ENCODE measurements around the gene RNASE9. TPM values are rescaled to one million over a fixed set of nuclear protein-coding genes. Genes with fewer than 3 reads are reported as not detected.

RNASE9 gene
- total and polyA plus RNA-seq, 2 of the 4 experiments (the other 2 are of a cell fraction) = not detected

- Histone ChIP-seq H2AK5ac (ENCODE audit: low read depth, low read length) (no peak overlapping the region), H3K9me1 (ENCODE audit: insufficient read depth, low read length) (no peaks in the 10 kb centered on the region), H3K56ac (ENCODE audit: extremely low read depth, insufficient read depth, low read length) (no peak overlapping the region), H4K8ac (ENCODE audit: low read depth in 2 of 2, low read length in 2 of 2) (no peak overlapping the region), H4K5ac (ENCODE audit: low read depth, low read length) (no peak overlapping the region), H3K27ac (ENCODE audit: insufficient read depth, low read length) (no peak overlapping the region), H3K14ac (replicated peaks; ENCODE audit: low read depth, low read length) (no peak overlapping the region), H3K18ac (ENCODE audit: low read depth, low read length) (no peak overlapping the region), H3K9me3 (ENCODE audit: control insufficient read depth, insufficient read depth, low read length) (no peaks in the 10 kb centered on the region), H3K36me3 (ENCODE audit: control insufficient read depth, insufficient read depth, low read length) (no peaks in the 10 kb centered on the region), H4K20me1 (ENCODE audit: insufficient read depth, low read length) (no peaks in the 10 kb centered on the region), H2BK15ac (ENCODE audit: low read depth, low read length) (no peak overlapping the region), H3K4me2 (ENCODE audit: low read depth, low read length) (no peak overlapping the region), H2AFZ (replicated peaks; ENCODE audit: low read length, poor library complexity) (no peak overlapping the region), H3K79me1 (ENCODE audit: low read depth in 1 of 2, low read length in 2 of 2) (no peaks in the 10 kb centered on the region), H3K23ac (ENCODE audit: low read depth, low read length) (no peak overlapping the region), H2BK120ac (ENCODE audit: low read depth, low read length) (no peak overlapping the region), H3K4me3 (ENCODE audit: insufficient read depth, low read depth, low read length) (no peak overlapping the region), H3K9ac (ENCODE audit: low read depth, low read length) (no peak overlapping the region), H4K91ac (ENCODE audit: insufficient read depth, low read depth, low read length) (no peak overlapping the region), H3K4me1 (ENCODE audit: control insufficient read depth, insufficient read depth, low read length) (no peaks in the 10 kb centered on the region), H3K27me3 (ENCODE audit: control insufficient read depth, insufficient read depth, low read length) (no peaks in the 10 kb centered on the region), H2BK5ac (ENCODE audit: low read depth, low read length, poor library complexity, severe bottlenecking) (no peak overlapping the region), H2BK20ac (ENCODE audit: low read depth, low read length) (no peak overlapping the region), H3K4ac (ENCODE audit: low read depth, low read length) (no peak overlapping the region), H2AK9ac (replicated peaks; ENCODE audit: low read depth, low read length, poor library complexity) (no peak overlapping the region)
- DNase-seq (no peak), ATAC-seq (ENCODE audit: low read depth) (no peak)
- TF ChIP-seq MAFK (IDR thresholded peaks at IDR 0.05; ENCODE audit: low read depth, low read length) (no peak), NFE2L2 (IDR thresholded peaks at IDR 0.05; ENCODE audit: low read depth, low read length) (no peak), RAD21 (IDR thresholded peaks at IDR 0.05; ENCODE audit: low read length) (no peak), MAZ (IDR thresholded peaks at IDR 0.05; ENCODE audit: borderline replicate concordance, low read depth, low read length) (no peak), FOS (IDR thresholded peaks at IDR 0.05; ENCODE audit: low read depth, low read length) (no peak), RCOR1 (IDR thresholded peaks at IDR 0.05; ENCODE audit: insufficient replicate concordance, low read length) (no peak), BHLHE40 (IDR thresholded peaks at IDR 0.05; ENCODE audit: low read depth, low read length) (no peak), CEBPB (IDR thresholded peaks at IDR 0.05; ENCODE audit: low read depth, low read length) (no peak), CHD1 (IDR thresholded peaks at IDR 0.05; ENCODE audit: low read depth, low read length) (no peak), POLR2A (IDR thresholded peaks at IDR 0.05; ENCODE audit: low read depth, low read length) (no peak), MXI1 (IDR thresholded peaks at IDR 0.05; ENCODE audit: borderline replicate concordance, low read depth, low read length) (no peak), USF2 (IDR thresholded peaks at IDR 0.05; ENCODE audit: low read depth, low read length) (no peak), RFX5 (IDR thresholded peaks at IDR 0.05; ENCODE audit: low read depth, low read length) (no peak), SMC3 (IDR thresholded peaks at IDR 0.05; ENCODE audit: low read depth, low read length) (no peak)
- TF ChIP-seq, protein P1, sequence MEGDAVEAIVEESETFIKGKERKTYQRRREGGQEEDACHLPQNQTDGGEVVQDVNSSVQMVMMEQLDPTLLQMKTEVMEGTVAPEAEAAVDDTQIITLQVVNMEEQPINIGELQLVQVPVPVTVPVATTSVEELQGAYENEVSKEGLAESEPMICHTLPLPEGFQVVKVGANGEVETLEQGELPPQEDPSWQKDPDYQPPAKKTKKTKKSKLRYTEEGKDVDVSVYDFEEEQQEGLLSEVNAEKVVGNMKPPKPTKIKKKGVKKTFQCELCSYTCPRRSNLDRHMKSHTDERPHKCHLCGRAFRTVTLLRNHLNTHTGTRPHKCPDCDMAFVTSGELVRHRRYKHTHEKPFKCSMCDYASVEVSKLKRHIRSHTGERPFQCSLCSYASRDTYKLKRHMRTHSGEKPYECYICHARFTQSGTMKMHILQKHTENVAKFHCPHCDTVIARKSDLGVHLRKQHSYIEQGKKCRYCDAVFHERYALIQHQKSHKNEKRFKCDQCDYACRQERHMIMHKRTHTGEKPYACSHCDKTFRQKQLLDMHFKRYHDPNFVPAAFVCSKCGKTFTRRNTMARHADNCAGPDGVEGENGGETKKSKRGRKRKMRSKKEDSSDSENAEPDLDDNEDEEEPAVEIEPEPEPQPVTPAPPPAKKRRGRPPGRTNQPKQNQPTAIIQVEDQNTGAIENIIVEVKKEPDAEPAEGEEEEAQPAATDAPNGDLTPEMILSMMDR (conservative IDR thresholded peaks at IDR 0.05; ENCODE audit: low read depth, low read length) = no peak
- TF ChIP-seq, protein P2, sequence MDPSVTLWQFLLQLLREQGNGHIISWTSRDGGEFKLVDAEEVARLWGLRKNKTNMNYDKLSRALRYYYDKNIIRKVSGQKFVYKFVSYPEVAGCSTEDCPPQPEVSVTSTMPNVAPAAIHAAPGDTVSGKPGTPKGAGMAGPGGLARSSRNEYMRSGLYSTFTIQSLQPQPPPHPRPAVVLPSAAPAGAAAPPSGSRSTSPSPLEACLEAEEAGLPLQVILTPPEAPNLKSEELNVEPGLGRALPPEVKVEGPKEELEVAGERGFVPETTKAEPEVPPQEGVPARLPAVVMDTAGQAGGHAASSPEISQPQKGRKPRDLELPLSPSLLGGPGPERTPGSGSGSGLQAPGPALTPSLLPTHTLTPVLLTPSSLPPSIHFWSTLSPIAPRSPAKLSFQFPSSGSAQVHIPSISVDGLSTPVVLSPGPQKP (IDR thresholded peaks at IDR 0.05; ENCODE audit: borderline replicate concordance, low read depth, low read length) = no peak
- ChIA-PET POLR2A (ENCODE audit: unreplicated experiment) (no interaction called here), CTCF (no interaction called here)
- no CpG with 5 or more reads among the region's 3 CpGs for WGBS, 2 experiments (ENCODE audit: extremely low coverage in 2 of 2, insufficient read length in 1 of 2)
- no TSS peak for BruUV-seq (replicated peaks)
- dilution Hi-C loops (cut with HindIII; ENCODE audit: low sequenced_read_pairs, unreplicated experiment) (no loop called here), in situ Hi-C loops (cut with MboI; ENCODE audit: low sequenced_read_pairs) (no loop called here), intact Hi-C loops (cut with micrococcal nuclease) (no loop called here)
Observed at GRCh38 chr14:20551606-20552005, 9.2 kb downstream of the RNASE9 start.
